HEK293T (cell line): ENCODE results near the gene TIMP4.

Experiments
- ARNT ChIP-seq: fragments of 450-650 bp; IDR thresholded peaks from 2 replicates; pipeline ENCODE4 v1.6.1; 2017; ENCODE audit warnings: mild to moderate bottlenecking
- BHLHE40 ChIP-seq: fragments of 450-650 bp; IDR thresholded peaks from 2 replicates; pipeline ENCODE4 v1.6.1; 2016; ENCODE audit warnings: mild to moderate bottlenecking, moderate library complexity, borderline replicate concordance
- ELF4 ChIP-seq: fragments of 450-650 bp; IDR thresholded peaks from 2 replicates; pipeline ENCODE4 v1.6.1; 2017; ENCODE audit warnings: antibody characterized with exemption
- FOXA1 ChIP-seq: fragments of 450-650 bp; IDR thresholded peaks from 2 replicates; pipeline ENCODE4 v1.6.1; 2016; ENCODE audit warnings: mild to moderate bottlenecking
- FOXK2 ChIP-seq: fragments of 450-650 bp; IDR thresholded peaks from 2 replicates; pipeline ENCODE4 v1.6.1; 2016; ENCODE audit warnings: mild to moderate bottlenecking
- FOXM1 ChIP-seq: fragments of 450-650 bp; IDR thresholded peaks from 2 replicates; pipeline ENCODE4 v1.6.1; 2017; ENCODE audit warnings: mild to moderate bottlenecking, borderline replicate concordance
- HDGF ChIP-seq: fragments of 450-650 bp; IDR thresholded peaks from 2 replicates; pipeline ENCODE4 v1.6.1; 2017; ENCODE audit warnings: antibody characterized with exemption, borderline replicate concordance
- LEF1 ChIP-seq: fragments of 450-650 bp; IDR thresholded peaks from 2 replicates; pipeline ENCODE4 v1.6.1; 2017; ENCODE audit warnings: mild to moderate bottlenecking, borderline replicate concordance
- PKNOX1 ChIP-seq: fragments of 450-650 bp; IDR thresholded peaks from 2 replicates; pipeline ENCODE4 v1.6.1; 2016
- SP1 ChIP-seq: fragments of 450-650 bp; IDR thresholded peaks from 2 replicates; pipeline ENCODE4 v1.6.1; 2017
- SUZ12 ChIP-seq: fragments of 450-650 bp; IDR thresholded peaks from 2 replicates; pipeline ENCODE4 v1.6.1; 2016; ENCODE audit warnings: mild to moderate bottlenecking
- TARDBP ChIP-seq: fragments of 450-650 bp; IDR thresholded peaks from 2 replicates; pipeline ENCODE4 v1.6.1; 2016
- ZNF384 ChIP-seq: fragments of 450-650 bp; IDR thresholded peaks from 2 replicates; pipeline ENCODE4 v1.6.1; 2016

GRCh38 chr3:12175844-12176453 is 17.2 kb upstream of the TIMP4 start:
- TF ChIP-seq ARNT (no peak), ELF4 (no peak), FOXK2 (no peak), LEF1 (no peak), PKNOX1 (no peak), FOXM1 (no peak), SP1 (no peak), FOXA1 (no peak), BHLHE40 (no peak), SUZ12 (no peak), ZNF384 (no peak), TARDBP (no peak), HDGF (no peak)
